GM21528 (cell line): ENCODE data around the gene GRM7.

Experiments
- ATAC-seq: cut with Tn5 transposase; IDR thresholded peaks from one replicate; pipeline ENCODE4 v1.9.1; 2021; ENCODE audit warnings: mild to moderate bottlenecking, moderate library complexity; ENCODE audit not compliant: unreplicated experiment, low FRiP score

The GRM7 gene

GRCh38 chr3:7209098-7209497, 348.2 kb downstream of the GRM7 start:
- no peak for ATAC-seq

- no peak for ATAC-seq
These were observed 350.8 kb downstream of the GRM7 start for GRCh38 chr3:7211740-7212139.

GRCh38 chr3:7215706-7216105, 354.8 kb downstream of the GRM7 start:
- no peak for ATAC-seq

- no peak for ATAC-seq
These were observed 365.5 kb downstream of the GRM7 start for GRCh38 chr3:7226393-7226792.

GRCh38 chr3:7238565-7239295, 377.8 kb downstream of the GRM7 start:
- ATAC-seq = no peak

- no peak for ATAC-seq
These were observed 380.8 kb downstream of the GRM7 start for GRCh38 chr3:7241584-7242302.

- ATAC-seq = no peak
These were observed 381.4 kb downstream of the GRM7 start for GRCh38 chr3:7242303-7242635.

- no peak for ATAC-seq
These were observed 388.7 kb downstream of the GRM7 start for GRCh38 chr3:7249493-7250076.

GRCh38 chr3:7254251-7254650, 393.3 kb downstream of the GRM7 start:
- ATAC-seq = no peak

GRCh38 chr3:7260975-7261374, 400.1 kb downstream of the GRM7 start:
- no peak for ATAC-seq

GRCh38 chr3:7263347-7264195, 402.7 kb downstream of the GRM7 start:
- ATAC-seq = no peak

GRCh38 chr3:7264196-7264526, 403.2 kb downstream of the GRM7 start:
- no peak for ATAC-seq

GRCh38 chr3:7265736-7266135, 404.8 kb downstream of the GRM7 start:
- ATAC-seq = no peak

- no peak for ATAC-seq
These were observed 405.6 kb downstream of the GRM7 start for GRCh38 chr3:7266551-7266950.

- no peak for ATAC-seq
These were observed 409.8 kb downstream of the GRM7 start for GRCh38 chr3:7270731-7271130.

GRCh38 chr3:7271631-7272030, 410.7 kb downstream of the GRM7 start:
- no peak for ATAC-seq

GRCh38 chr3:7272203-7272602, 411.3 kb downstream of the GRM7 start:
- ATAC-seq = no peak

- ATAC-seq = no peak
These were observed 414.5 kb downstream of the GRM7 start for GRCh38 chr3:7275396-7275795.

- no peak for ATAC-seq
These were observed 419.4 kb downstream of the GRM7 start for GRCh38 chr3:7280318-7280717.

- no peak for ATAC-seq
These were observed 422.1 kb downstream of the GRM7 start for GRCh38 chr3:7282988-7283387.

GRCh38 chr3:7285505-7285904, 424.6 kb downstream of the GRM7 start:
- no peak for ATAC-seq
